ENCODE data around the gene NKD2.
"Not testable (repeated sequence)": the region's sequence is repeated elsewhere in the genome, so short reads cannot be mapped to it uniquely, and the experiment has no call there.

NKD2 gene

GRCh38 chr5:965604-966344 lies 42.8 kb upstream of the NKD2 start:
- H3K4me2 ChIP-seq (ENCODE audit: low read length): no peak overlapping the region
- H3K36me3 ChIP-seq (ENCODE audit: insufficient read depth, low read length): no peaks in the 10 kb centered on the region
- H3K9me3 ChIP-seq (replicated peaks; ENCODE audit: low read length): no peaks in the 10 kb centered on the region
- H3K4me1 ChIP-seq (ENCODE audit: control insufficient read depth, insufficient read depth, low read length): no peaks in the 10 kb centered on the region
- no peak overlapping the region for H3K4me3 ChIP-seq (ENCODE audit: low read length)
- peaks cover 90% of the 10 kb centered on the region for H3K27me3 ChIP-seq (ENCODE audit: control insufficient read depth, insufficient read depth, low read length)
- no peak overlapping the region for H3K9ac ChIP-seq (ENCODE audit: low read depth, low read length)

GRCh38 chr5:966345-966710 lies 42.3 kb upstream of the NKD2 start:
- H3K4me2 ChIP-seq (ENCODE audit: low read length): no peak overlapping the region
- no peak overlapping the region for H3K9ac ChIP-seq (ENCODE audit: low read depth, low read length)
- H3K36me3 ChIP-seq (ENCODE audit: insufficient read depth, low read length): no peaks in the 10 kb centered on the region
- H3K27me3 ChIP-seq (ENCODE audit: control insufficient read depth, insufficient read depth, low read length): peaks cover 85% of the 10 kb centered on the region
- H3K4me3 ChIP-seq (ENCODE audit: low read length): no peak overlapping the region
- H3K9me3 ChIP-seq (replicated peaks; ENCODE audit: low read length): no peaks in the 10 kb centered on the region
- no peaks in the 10 kb centered on the region for H3K4me1 ChIP-seq (ENCODE audit: control insufficient read depth, insufficient read depth, low read length)

DNA sequence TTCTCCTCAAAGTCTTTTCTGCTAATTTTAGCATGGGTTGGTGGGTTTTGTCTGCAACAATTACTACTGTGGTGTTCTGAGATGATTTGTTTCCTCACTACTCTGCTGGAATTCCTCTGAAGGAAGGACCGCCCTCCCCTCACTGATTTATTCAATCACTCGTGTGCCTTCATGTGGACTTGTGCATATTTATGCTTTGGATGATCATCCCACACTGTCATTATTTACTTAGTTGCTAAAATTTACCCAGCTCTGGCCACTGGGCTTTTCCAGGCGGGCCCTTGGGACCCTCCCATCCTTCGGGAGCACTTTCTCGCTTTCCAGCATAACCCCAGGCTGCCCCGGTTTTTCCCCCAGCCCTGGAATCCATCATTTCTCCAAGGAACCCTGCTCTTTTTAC lies 41.7 kb upstream of the NKD2 start:
- Histone ChIP-seq H3K9ac (ENCODE audit: low read depth, low read length) (no peak overlapping the region), H3K36me3 (ENCODE audit: insufficient read depth, low read length) (no peaks in the 10 kb centered on the region), H3K9me3 (replicated peaks; ENCODE audit: low read length) (no peaks in the 10 kb centered on the region), H3K4me2 (ENCODE audit: low read length) (no peak overlapping the region), H3K27me3 (ENCODE audit: control insufficient read depth, insufficient read depth, low read length) (peaks cover 86% of the 10 kb centered on the region), H3K4me1 (ENCODE audit: control insufficient read depth, insufficient read depth, low read length) (no peaks in the 10 kb centered on the region), H3K4me3 (ENCODE audit: low read length) (no peak overlapping the region)

GRCh38 chr5:968881-969280 lies 39.7 kb upstream of the NKD2 start:
- Histone ChIP-seq H3K4me1 (ENCODE audit: control insufficient read depth, insufficient read depth, low read length) (no peaks in the 10 kb centered on the region), H3K36me3 (ENCODE audit: insufficient read depth, low read length) (no peaks in the 10 kb centered on the region), H3K9ac (ENCODE audit: low read depth, low read length) (no peak overlapping the region), H3K27me3 (ENCODE audit: control insufficient read depth, insufficient read depth, low read length) (peaks cover 74% of the 10 kb centered on the region), H3K4me3 (ENCODE audit: low read length) (no peak overlapping the region), H3K9me3 (replicated peaks; ENCODE audit: low read length) (no peaks in the 10 kb centered on the region), H3K4me2 (ENCODE audit: low read length) (no peak overlapping the region)

DNA sequence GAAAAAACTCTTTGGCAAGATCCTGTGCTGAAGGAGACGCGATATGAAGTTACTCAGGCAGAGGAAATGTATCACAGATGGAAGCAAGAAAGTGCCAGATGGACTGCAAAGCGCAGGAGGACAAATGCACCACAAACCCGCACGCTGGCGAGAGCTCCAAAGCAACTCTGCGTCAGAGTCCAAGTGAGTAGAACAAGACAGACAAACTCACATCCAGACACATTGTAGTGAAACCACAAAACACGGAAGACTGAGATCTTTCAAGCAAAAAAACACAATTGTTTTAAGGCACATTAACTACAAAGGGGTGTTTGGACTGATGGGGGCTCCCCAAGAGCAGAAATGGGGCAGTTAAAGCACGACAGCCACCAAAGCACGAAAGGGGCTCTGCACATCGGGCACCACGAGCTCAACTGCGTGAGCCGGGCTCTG lies 39.2 kb upstream of the NKD2 start:
- H3K4me3 ChIP-seq (ENCODE audit: low read length): no peak overlapping the region
- peaks cover 70% of the 10 kb centered on the region for H3K27me3 ChIP-seq (ENCODE audit: control insufficient read depth, insufficient read depth, low read length)
- no peaks in the 10 kb centered on the region for H3K9me3 ChIP-seq (replicated peaks; ENCODE audit: low read length)

GRCh38 chr5:972575-972974 lies 36.0 kb upstream of the NKD2 start:
- not testable (repeated sequence) for H3K4me1 ChIP-seq (ENCODE audit: control insufficient read depth, insufficient read depth, low read length); H3K9me3 ChIP-seq (replicated peaks; ENCODE audit: low read length); H3K4me2 ChIP-seq (ENCODE audit: low read length); H3K4me3 ChIP-seq (ENCODE audit: low read length); H3K36me3 ChIP-seq (ENCODE audit: insufficient read depth, low read length); H3K9ac ChIP-seq (ENCODE audit: low read depth, low read length)
- peaks cover 45% of the 10 kb centered on the region for H3K27me3 ChIP-seq (ENCODE audit: control insufficient read depth, insufficient read depth, low read length)

More for the DNA sequence above, 39.2 kb upstream of the NKD2 start:
- Histone ChIP-seq H3K4me1 (ENCODE audit: control insufficient read depth, insufficient read depth, low read length) (no peaks in the 10 kb centered on the region), H3K9ac (ENCODE audit: low read depth, low read length) (no peak overlapping the region), H3K36me3 (ENCODE audit: insufficient read depth, low read length) (no peaks in the 10 kb centered on the region), H3K4me2 (ENCODE audit: low read length) (no peak overlapping the region)

DNA sequence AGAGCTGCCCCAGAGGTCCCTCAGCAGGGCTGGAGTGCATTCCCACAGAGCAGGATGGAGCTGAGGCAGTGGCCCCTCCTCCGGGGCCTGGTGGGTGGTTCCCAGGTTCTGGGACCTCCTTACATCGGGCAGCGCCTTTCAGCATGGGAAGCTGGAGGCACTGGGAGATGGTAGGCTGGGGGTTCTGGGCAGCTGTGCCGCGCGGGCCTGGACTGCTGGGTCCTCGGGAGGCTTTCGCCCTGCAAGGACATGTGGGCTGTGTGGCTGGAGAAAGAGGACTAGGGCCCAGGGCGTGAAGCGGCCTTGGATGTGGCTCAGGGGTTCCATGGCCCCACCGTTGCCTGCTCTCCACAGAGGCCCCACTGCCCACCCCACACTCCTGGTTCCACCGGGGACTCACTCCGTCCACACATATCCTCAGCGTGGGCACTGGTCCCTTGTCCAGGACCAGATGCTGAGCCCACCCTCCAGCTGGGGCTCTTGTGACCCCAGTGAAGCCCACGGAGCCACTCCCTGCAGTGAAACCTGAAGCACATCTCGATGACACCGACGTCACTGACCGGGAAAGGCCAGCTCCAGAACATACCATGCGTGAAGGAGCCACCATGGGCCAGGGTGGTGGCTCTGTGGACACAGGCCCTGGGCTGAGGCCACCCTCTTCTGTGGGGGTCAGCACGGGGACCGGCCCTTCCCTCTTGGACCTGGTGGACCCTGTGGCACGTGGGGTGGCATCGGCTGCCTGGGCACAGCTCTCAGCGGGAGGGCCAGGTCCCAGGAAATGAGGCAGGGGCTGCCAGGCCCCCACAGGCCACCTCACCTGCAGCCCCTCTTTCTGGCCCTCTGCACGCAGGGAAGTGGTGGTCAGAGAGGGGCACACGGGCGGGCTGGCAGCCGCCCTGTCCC lies 31.5 kb upstream of the NKD2 start:
- Histone ChIP-seq H3K27me3 (ENCODE audit: control insufficient read depth, insufficient read depth, low read length) (peaks cover 49% of the 10 kb centered on the region), H3K4me1 (ENCODE audit: control insufficient read depth, insufficient read depth, low read length) (no peaks in the 10 kb centered on the region), H3K9me3 (replicated peaks; ENCODE audit: low read length) (no peaks in the 10 kb centered on the region), H3K36me3 (ENCODE audit: insufficient read depth, low read length) (no peaks in the 10 kb centered on the region), H3K4me2 (ENCODE audit: low read length) (no peak overlapping the region), H3K4me3 (ENCODE audit: low read length) (no peak overlapping the region), H3K9ac (ENCODE audit: low read depth, low read length) (no peak overlapping the region)

DNA sequence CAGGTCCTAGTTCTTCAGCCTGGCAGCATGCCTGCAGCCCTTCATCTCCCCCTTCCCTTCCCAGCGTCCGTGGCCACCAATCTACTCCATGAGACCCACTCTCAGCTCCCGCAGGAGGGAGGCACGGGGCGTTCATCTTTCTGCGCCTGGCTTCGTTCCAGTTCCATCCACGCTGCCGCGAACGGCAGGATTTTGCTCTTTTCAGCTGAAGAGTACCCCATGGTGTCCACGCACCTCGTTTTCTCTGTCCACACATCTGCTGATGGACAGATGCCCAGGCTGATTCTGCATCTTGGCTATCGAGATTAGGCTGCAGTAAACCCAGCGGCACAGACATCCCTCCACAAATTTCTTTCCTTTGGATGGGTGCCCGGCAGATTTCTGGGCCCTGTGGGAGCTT lies 30.5 kb upstream of the NKD2 start:
- Histone ChIP-seq H3K4me2 (ENCODE audit: low read length) (no peak overlapping the region), H3K9ac (ENCODE audit: low read depth, low read length) (no peak overlapping the region), H3K4me3 (ENCODE audit: low read length) (no peak overlapping the region), H3K27me3 (ENCODE audit: control insufficient read depth, insufficient read depth, low read length) (peaks cover 43% of the 10 kb centered on the region), H3K36me3 (ENCODE audit: insufficient read depth, low read length) (no peaks in the 10 kb centered on the region), H3K4me1 (ENCODE audit: control insufficient read depth, insufficient read depth, low read length) (no peaks in the 10 kb centered on the region), H3K9me3 (replicated peaks; ENCODE audit: low read length) (no peaks in the 10 kb centered on the region)

DNA sequence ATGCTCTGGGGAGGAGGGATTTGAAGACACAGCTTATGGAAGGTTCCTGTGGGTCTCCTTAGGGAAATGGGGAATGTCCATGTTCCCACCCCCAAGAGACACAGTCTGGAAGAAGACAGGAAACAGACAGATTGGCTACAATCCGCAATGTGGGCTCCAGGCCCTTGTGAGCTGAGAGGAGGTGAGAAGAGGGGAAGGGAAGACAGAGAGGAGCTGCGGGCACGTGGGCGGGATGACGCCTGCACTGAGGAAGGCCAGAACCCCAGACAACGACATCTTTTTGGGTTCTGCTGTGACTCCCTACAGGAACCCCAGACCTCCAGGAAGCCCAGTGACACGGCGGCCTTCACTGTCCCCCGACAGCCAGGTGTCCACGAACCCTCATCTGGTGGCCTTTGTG lies 29.9 kb upstream of the NKD2 start:
- no peaks in the 10 kb centered on the region for H3K9me3 ChIP-seq (replicated peaks; ENCODE audit: low read length)
- H3K4me1 ChIP-seq (ENCODE audit: control insufficient read depth, insufficient read depth, low read length): no peaks in the 10 kb centered on the region
- peaks cover 43% of the 10 kb centered on the region for H3K27me3 ChIP-seq (ENCODE audit: control insufficient read depth, insufficient read depth, low read length)
- no peaks in the 10 kb centered on the region for H3K36me3 ChIP-seq (ENCODE audit: insufficient read depth, low read length)
- no peak overlapping the region for H3K4me2 ChIP-seq (ENCODE audit: low read length)
- H3K9ac ChIP-seq (ENCODE audit: low read depth, low read length): no peak overlapping the region
- H3K4me3 ChIP-seq (ENCODE audit: low read length): no peak overlapping the region

- peaks cover 43% of the 10 kb centered on the region for H3K27me3 ChIP-seq (ENCODE audit: control insufficient read depth, insufficient read depth, low read length)
- no peak overlapping the region for H3K4me3 ChIP-seq (ENCODE audit: low read length)
- no peaks in the 10 kb centered on the region for H3K4me1 ChIP-seq (ENCODE audit: control insufficient read depth, insufficient read depth, low read length)
- no peak overlapping the region for H3K4me2 ChIP-seq (ENCODE audit: low read length)
- H3K36me3 ChIP-seq (ENCODE audit: insufficient read depth, low read length): no peaks in the 10 kb centered on the region
- H3K9me3 ChIP-seq (replicated peaks; ENCODE audit: low read length): no peaks in the 10 kb centered on the region
- H3K9ac ChIP-seq (ENCODE audit: low read depth, low read length): no peak overlapping the region
Observed at GRCh38 chr5:979100-979817, 29.3 kb upstream of the NKD2 start.

DNA sequence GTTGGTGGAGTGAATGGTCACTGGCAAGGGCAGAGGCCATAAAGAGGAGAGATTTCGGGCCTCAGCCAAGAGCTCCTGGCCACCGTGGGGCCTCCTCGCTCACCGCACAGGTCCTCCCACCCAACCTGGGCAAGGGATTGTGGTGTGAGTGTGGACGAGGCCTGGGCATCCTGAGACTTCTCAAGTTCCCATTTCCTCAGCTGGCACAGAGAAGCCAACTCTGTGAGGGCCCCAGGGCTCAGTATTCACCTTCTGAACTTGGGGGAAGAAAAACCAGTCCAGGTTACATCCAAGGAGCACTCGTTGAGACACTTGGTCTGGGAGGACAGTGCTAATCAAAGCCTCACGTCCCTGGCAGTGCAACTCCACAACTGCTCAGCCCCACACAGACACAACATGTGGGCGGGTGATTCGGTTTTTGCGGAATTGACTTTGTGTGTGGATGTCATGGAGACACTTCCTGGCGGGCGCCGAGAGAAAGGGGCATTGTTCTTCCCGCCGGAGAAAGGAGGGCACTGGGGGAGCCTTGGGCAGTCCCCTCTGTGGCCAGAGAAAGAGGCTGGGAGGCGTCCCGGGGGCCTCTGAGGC lies 28.5 kb upstream of the NKD2 start:
- Histone ChIP-seq H3K4me2 (ENCODE audit: low read length) (no peak overlapping the region), H3K36me3 (ENCODE audit: insufficient read depth, low read length) (no peaks in the 10 kb centered on the region), H3K9me3 (replicated peaks; ENCODE audit: low read length) (no peaks in the 10 kb centered on the region), H3K4me1 (ENCODE audit: control insufficient read depth, insufficient read depth, low read length) (no peaks in the 10 kb centered on the region), H3K9ac (ENCODE audit: low read depth, low read length) (no peak overlapping the region), H3K4me3 (ENCODE audit: low read length) (no peak overlapping the region), H3K27me3 (ENCODE audit: control insufficient read depth, insufficient read depth, low read length) (peaks cover 49% of the 10 kb centered on the region)
